Urinary bladder (tissue), 4 donors: ENCODE measurements around the gene PSMD3. TPM values are rescaled to one million over a fixed set of nuclear protein-coding genes. Genes with fewer than 3 reads are reported as not detected.

Source experiments
- DNase-seq: peaks from one replicate; pipeline ENCODE4 v3.0.0-alpha.2; 2015; ENCODE audit errors: extremely low spot score
- H3K27ac ChIP-seq: one replicate; pipeline ENCODE4 v1.5.1; 2013; ENCODE audit warnings: low read depth, mild to moderate bottlenecking, moderate library complexity
- H3K36me3 ChIP-seq: one replicate; pipeline ENCODE4 v1.6.1; 2013; ENCODE audit warnings: mild to moderate bottlenecking, moderate library complexity; ENCODE audit not compliant: insufficient read depth
- H3K4me1 ChIP-seq: one replicate; pipeline ENCODE4 v1.6.1; 2013; ENCODE audit warnings: mild to moderate bottlenecking, moderate library complexity; ENCODE audit not compliant: insufficient read depth
- H3K4me3 ChIP-seq: one replicate; pipeline ENCODE4 v1.5.1; 2013; ENCODE audit warnings: low read depth, low read length
- WGBS: extraction: QIAGEN DNeasy Blood & Tissue Kit; methylation state at CpG from one replicate; pipeline ENCODE4 v1.1.7; 2013; 5-methylcytosine and 5-hydroxymethylcytosine counted together
- polyA plus RNA-seq: library from polyadenylated mRNA; stranded (reverse); fragments of 200-250 nt; gene quantifications from one replicate; pipeline ENCODE4 v1.2.3, GENCODE V29; 2013
- total RNA-seq: library from RNA; depleted of rRNA; stranded (reverse); fragments of >200 nt; gene quantifications from one replicate; pipeline ENCODE4 v1.2.3, GENCODE V29; 2014
- donor health status: healthy with polysubstance abuse.
- donor health status: healthy.

The PSMD3 gene
- total and polyA plus RNA-seq, 2 donors = 36.0 to 80.6 TPM

- no peaks in the 10 kb centered on the region for H3K4me1 ChIP-seq
- 64% methylated on average over 22 of the region's 22 CpGs for WGBS
- no peak for DNase-seq
- H3K36me3 ChIP-seq = peaks cover 4% of the 10 kb centered on the region
- H3K4me3 ChIP-seq = no peak overlapping the region
- H3K27ac ChIP-seq = no peak overlapping the region
Observed at GRCh38 chr17:40025991-40026815, 45.6 kb downstream of the PSMD3 start.

- DNase-seq = peak; percentile 43
- Histone ChIP-seq H3K4me1 (no peaks in the 10 kb centered on the region), H3K4me3 (no peak overlapping the region), H3K36me3 (peaks cover 4% of the 10 kb centered on the region), H3K27ac (no peak overlapping the region)
- WGBS = 29% methylated on average over 33 of the region's 33 CpGs
Observed at GRCh38 chr17:40026816-40027613, 46.4 kb downstream of the PSMD3 start.

GRCh38 chr17:40027614-40028012, 47.0 kb downstream of the PSMD3 start:
- H3K36me3 ChIP-seq = peaks cover 4% of the 10 kb centered on the region
- 73% methylated on average over 5 of the region's 5 CpGs for WGBS
- no peaks in the 10 kb centered on the region for H3K4me1 ChIP-seq
- H3K27ac ChIP-seq = no peak overlapping the region
- DNase-seq = no peak
- H3K4me3 ChIP-seq = no peak overlapping the region

- WGBS = 89% methylated on average over 13 of the region's 13 CpGs
- Histone ChIP-seq H3K4me1 (no peaks in the 10 kb centered on the region), H3K27ac (no peak overlapping the region), H3K4me3 (no peak overlapping the region), H3K36me3 (peaks cover 7% of the 10 kb centered on the region)
- no peak for DNase-seq
Observed at GRCh38 chr17:40028595-40028994, 48.0 kb downstream of the PSMD3 start.

GRCh38 chr17:40031706-40032105, 51.1 kb downstream of the PSMD3 start:
- Histone ChIP-seq H3K27ac (no peak overlapping the region), H3K36me3 (peaks cover 7% of the 10 kb centered on the region), H3K4me1 (no peaks in the 10 kb centered on the region), H3K4me3 (no peak overlapping the region)
- whole genome bisulfite sequencing = 98% methylated on average over 11 of the region's 11 CpGs
- no peak for DNase-seq

- H3K36me3 ChIP-seq = peaks cover 7% of the 10 kb centered on the region
- no peak overlapping the region for H3K27ac ChIP-seq
- DNase-seq = no peak
- H3K4me1 ChIP-seq = no peaks in the 10 kb centered on the region
- 89% methylated on average over 23 of the region's 23 CpGs for WGBS
- H3K4me3 ChIP-seq = no peak overlapping the region
Observed at GRCh38 chr17:40032322-40033320, 52.0 kb downstream of the PSMD3 start.

GRCh38 chr17:40033339-40033738, 52.7 kb downstream of the PSMD3 start:
- H3K36me3 ChIP-seq = peaks cover 7% of the 10 kb centered on the region
- no peaks in the 10 kb centered on the region for H3K4me1 ChIP-seq
- no peak overlapping the region for H3K4me3 ChIP-seq
- no peak overlapping the region for H3K27ac ChIP-seq
- DNase-seq = no peak
- 91% methylated on average over 8 of the region's 8 CpGs for WGBS

GRCh38 chr17:40034426-40035161, 54.0 kb downstream of the PSMD3 start:
- WGBS = 76% methylated on average over 8 of the region's 8 CpGs
- DNase-seq = no peak
- Histone ChIP-seq H3K27ac (no peak overlapping the region), H3K4me3 (no peak overlapping the region), H3K4me1 (no peaks in the 10 kb centered on the region), H3K36me3 (peaks cover 5% of the 10 kb centered on the region)

GRCh38 chr17:40035162-40035559, 54.6 kb downstream of the PSMD3 start:
- Histone ChIP-seq H3K4me1 (no peaks in the 10 kb centered on the region), H3K4me3 (no peak overlapping the region), H3K27ac (no peak overlapping the region), H3K36me3 (peaks cover 5% of the 10 kb centered on the region)
- no peak for DNase-seq
- WGBS = 42% methylated on average over 12 of the region's 12 CpGs

GRCh38 chr17:40038882-40039513, 58.4 kb downstream of the PSMD3 start:
- Histone ChIP-seq H3K4me3 (no peak overlapping the region), H3K36me3 (no peaks in the 10 kb centered on the region), H3K27ac (peak overlapping the region; percentile 76), H3K4me1 (no peaks in the 10 kb centered on the region)
- peak; percentile 75 for DNase-seq
- 21% methylated on average over 11 of the region's 11 CpGs for WGBS

- DNase-seq = no peak
- H3K36me3 ChIP-seq = no peaks in the 10 kb centered on the region
- H3K27ac ChIP-seq = no peak overlapping the region
- no peaks in the 10 kb centered on the region for H3K4me1 ChIP-seq
- no peak overlapping the region for H3K4me3 ChIP-seq
- WGBS = 90% methylated on average over 2 of the region's 2 CpGs
Observed at GRCh38 chr17:40041196-40041595, 60.6 kb downstream of the PSMD3 start.
